Sigmoid colon (tissue), 7 donors: ENCODE measurements around the gene USP16. TPM values are rescaled to one million over a fixed set of nuclear protein-coding genes. Genes with fewer than 3 reads are reported as not detected.

Experiments
- DNase-seq: peaks from one replicate; pipeline ENCODE4 v3.0.0-alpha.2; 2019
- H3K27ac ChIP-seq, 4 donors: fragments of 200-600 bp; sonication (generic); one replicate each; pipeline ENCODE4 v1.5.1; 2016 to 2019; ENCODE audit warnings: mild to moderate bottlenecking in 1 of 4
- H3K27me3 ChIP-seq, 3 donors: fragments of 200-600 bp; sonication (generic); one replicate each; pipeline ENCODE4 v1.5.1; 2019; ENCODE audit warnings: mild to moderate bottlenecking in 1 of 3
- H3K36me3 ChIP-seq, 4 donors: fragments of 200-600 bp; sonication (generic); one replicate each; pipeline ENCODE4 v1.5.1; 2016 to 2019
- H3K4me1 ChIP-seq, 4 donors: fragments of 200-600 bp; sonication (generic); one replicate each; pipeline ENCODE4 v1.5.1; 2017 to 2019
- H3K4me3 ChIP-seq, 4 donors: fragments of 200-600 bp; sonication (generic); one replicate each; pipeline ENCODE4 v1.5.1; 2017 to 2019; ENCODE audit warnings: mild to moderate bottlenecking in 2 of 4, moderate library complexity in 1 of 4
- H3K9me3 ChIP-seq, 4 donors: fragments of 200-600 bp in 3 of 4; sonication (generic) in 3 of 4; one replicate each; pipeline versions ENCODE4 v1.5.1 to v1.6.1; 2013 to 2019
- EP300 ChIP-seq, 4 donors: sonication (generic); formaldehyde crosslinking; IDR thresholded peaks; one replicate each; pipeline ENCODE4 v1.6.1; 2017; ENCODE audit warnings: antibody characterized with exemption in 4 of 4
- POLR2A ChIP-seq, 2 donors: fragments of 450-650 bp; IDR thresholded peaks; one replicate each; pipeline ENCODE4 v1.6.1; 2016; ENCODE audit warnings: antibody characterized with exemption in 2 of 2, mild to moderate bottlenecking in 2 of 2, moderate library complexity in 2 of 2
- POLR2AphosphoS5 ChIP-seq, 4 donors: sonication (generic); formaldehyde crosslinking; IDR thresholded peaks; one replicate each; pipeline ENCODE4 v1.6.1; 2017; ENCODE audit warnings: antibody characterized with exemption in 4 of 4
- WGBS, 2 donors: extraction: QIAGEN DNeasy Blood & Tissue Kit; methylation state at CpG; one replicate each; pipeline ENCODE4 v1.1.7; 2013; 5-methylcytosine and 5-hydroxymethylcytosine counted together
- intact Hi-C: fragments of 100-400 bp; cut with DNase I; formaldehyde crosslinking; loops from one replicate; pipeline ENCODE4 v1.15.1; 2023
- polyA plus RNA-seq, 3 donors: library from polyadenylated mRNA; stranded (reverse); fragments of 200-250 nt; gene quantifications; one replicate each; pipeline ENCODE4 v1.2.3, GENCODE V29; 2013
- total RNA-seq, 4 donors: library from RNA; depleted of rRNA; stranded (reverse); fragments of >200 nt; gene quantifications; one replicate each; pipeline ENCODE4 v1.1.0, GENCODE V29; 2016
- TF ChIP-seq, protein P1 (sequence below), 4 experiments: fragments of 450-650 bp in 3 of 4; fragments of 200-600 bp in 1 of 4; IDR thresholded peaks; one replicate each; pipeline ENCODE4 v1.5.1; 2016 to 2019; ENCODE audit warnings: antibody characterized with exemption in 4 of 4, mild to moderate bottlenecking in 3 of 4, moderate library complexity in 2 of 4
- donor health status: healthy with polysubstance abuse.
- donor health status: Bipolar disorder and iron deficiency.
- donor health status: healthy.

USP16 gene
- total and polyA plus RNA-seq, 7 donors: 25.3 to 53.5 (median 37.8) TPM

DNA sequence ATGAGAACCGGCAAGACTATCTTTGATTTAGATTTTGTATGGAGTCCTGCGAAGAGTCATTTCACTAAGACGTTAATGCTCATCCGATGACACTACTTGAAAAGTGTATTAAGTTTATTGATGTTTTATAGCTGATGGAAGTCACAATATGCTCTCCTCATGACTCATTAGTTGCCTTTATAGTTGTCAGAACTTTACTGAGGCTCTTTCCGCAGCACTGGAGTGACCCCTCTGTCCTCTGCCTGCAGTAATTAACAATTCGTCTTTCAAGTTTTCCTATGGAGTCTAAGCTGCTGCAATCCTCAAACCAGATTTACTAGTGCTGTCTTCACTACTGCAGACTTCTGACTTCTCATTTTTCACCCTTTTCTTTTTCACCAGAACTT lies 853 bp downstream of the USP16 start:
- Histone ChIP-seq H3K27me3 (no peaks in the 10 kb centered on the region), H3K4me1 (peaks cover 0 to 18% (median 15%) of the 10 kb centered on the region in 4 donors), H3K9me3 (no peaks in the 10 kb centered on the region), H3K36me3 (peaks cover 0 to 15% (median 0%) of the 10 kb centered on the region in 4 donors), H3K4me3 (peak overlapping the region; percentile 57 to 72 (median 65)), H3K27ac (peak overlapping the region; percentile 93 to 98 (median 95))
- TF ChIP-seq POLR2A (IDR thresholded peaks at IDR 0.05): no peak
- TF ChIP-seq, protein P1, sequence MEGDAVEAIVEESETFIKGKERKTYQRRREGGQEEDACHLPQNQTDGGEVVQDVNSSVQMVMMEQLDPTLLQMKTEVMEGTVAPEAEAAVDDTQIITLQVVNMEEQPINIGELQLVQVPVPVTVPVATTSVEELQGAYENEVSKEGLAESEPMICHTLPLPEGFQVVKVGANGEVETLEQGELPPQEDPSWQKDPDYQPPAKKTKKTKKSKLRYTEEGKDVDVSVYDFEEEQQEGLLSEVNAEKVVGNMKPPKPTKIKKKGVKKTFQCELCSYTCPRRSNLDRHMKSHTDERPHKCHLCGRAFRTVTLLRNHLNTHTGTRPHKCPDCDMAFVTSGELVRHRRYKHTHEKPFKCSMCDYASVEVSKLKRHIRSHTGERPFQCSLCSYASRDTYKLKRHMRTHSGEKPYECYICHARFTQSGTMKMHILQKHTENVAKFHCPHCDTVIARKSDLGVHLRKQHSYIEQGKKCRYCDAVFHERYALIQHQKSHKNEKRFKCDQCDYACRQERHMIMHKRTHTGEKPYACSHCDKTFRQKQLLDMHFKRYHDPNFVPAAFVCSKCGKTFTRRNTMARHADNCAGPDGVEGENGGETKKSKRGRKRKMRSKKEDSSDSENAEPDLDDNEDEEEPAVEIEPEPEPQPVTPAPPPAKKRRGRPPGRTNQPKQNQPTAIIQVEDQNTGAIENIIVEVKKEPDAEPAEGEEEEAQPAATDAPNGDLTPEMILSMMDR (IDR thresholded peaks at IDR 0.05): peak in 1 of 4 experiments; percentile 0
- intact Hi-C loops: loop anchor here (2.0 to 5.0 kb wide), 2 partner anchors 33 to 47 kb away; partner anchors contain the start of genes CCT8 and LTN1
- 2 to 6% methylated on average over 6 of the region's 6 CpGs for whole genome bisulfite sequencing, 2 donors
- no peak for DNase-seq

DNA sequence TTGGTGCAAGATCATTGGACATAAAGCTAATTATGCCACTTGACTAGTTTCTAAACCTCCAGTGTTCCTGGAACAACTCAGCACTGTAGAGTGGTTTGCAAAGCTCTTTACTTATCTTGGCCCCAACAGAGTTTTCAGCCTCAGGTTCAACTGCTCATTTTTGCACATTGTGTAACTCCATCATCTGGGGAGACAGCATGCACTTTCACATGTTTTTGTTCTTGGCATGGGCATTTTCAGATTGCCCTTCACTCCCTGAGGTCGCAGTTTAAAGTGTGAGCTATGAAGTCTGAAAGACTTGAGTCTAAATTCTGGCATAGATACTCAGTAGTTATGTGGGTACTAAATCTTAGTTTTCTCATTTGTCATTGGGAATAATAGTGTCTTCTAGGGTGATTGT lies 5.1 kb downstream of the USP16 start:
- DNase-seq: no peak
- WGBS, 2 donors: 84 to 90% methylated on average over 1 of the region's 1 CpG
- Histone ChIP-seq H3K27ac (no peak overlapping the region), H3K4me3 (no peak overlapping the region), H3K36me3 (peaks cover 0 to 54% (median 19%) of the 10 kb centered on the region in 4 donors), H3K9me3 (no peaks in the 10 kb centered on the region), H3K4me1 (peaks cover 0 to 18% (median 13%) of the 10 kb centered on the region in 4 donors), H3K27me3 (no peaks in the 10 kb centered on the region)
- TF ChIP-seq POLR2AphosphoS5 (IDR thresholded peaks at IDR 0.05): no peak
- no peak for TF ChIP-seq POLR2A (IDR thresholded peaks at IDR 0.05)
- no peak for TF ChIP-seq EP300 (IDR thresholded peaks at IDR 0.05)
- TF ChIP-seq, protein P1 (IDR thresholded peaks at IDR 0.05): no peak
- intact Hi-C loops: loop anchor here (5.0 kb wide), 1 partner anchor 43 kb away; the partner anchor contains the start of gene CCT8

DNA sequence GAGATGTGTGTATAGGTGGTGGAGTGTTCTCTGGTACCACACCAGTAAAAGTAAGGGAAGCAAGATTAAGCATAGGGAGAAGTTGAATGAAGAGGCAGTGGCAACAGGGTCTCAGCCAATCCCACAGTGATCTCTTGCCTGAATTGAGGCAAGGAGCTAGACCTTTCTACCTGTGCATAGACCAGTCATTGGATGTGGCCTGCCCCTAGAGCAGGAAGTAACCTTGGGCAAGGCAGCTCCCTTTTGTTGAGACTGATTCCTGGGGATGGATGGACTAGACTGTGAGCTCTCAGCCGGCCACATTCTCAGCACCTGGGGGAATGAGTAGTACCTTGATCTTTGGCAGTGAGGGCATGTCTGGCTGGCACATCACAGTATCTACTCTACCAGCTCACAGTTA lies 6.4 kb downstream of the USP16 start:
- Histone ChIP-seq H3K4me1 (peaks cover 0 to 10% (median 6%) of the 10 kb centered on the region in 4 donors), H3K27me3 (no peaks in the 10 kb centered on the region), H3K27ac (no peak overlapping the region), H3K36me3 (peaks cover 0 to 68% (median 19%) of the 10 kb centered on the region in 4 donors), H3K4me3 (no peak overlapping the region), H3K9me3 (no peaks in the 10 kb centered on the region)
- WGBS, 2 donors: 97 to 100% methylated on average over 1 of the region's 1 CpG
- intact Hi-C loops: no loop called here
- TF ChIP-seq POLR2A (IDR thresholded peaks at IDR 0.05): no peak
- TF ChIP-seq POLR2AphosphoS5 (IDR thresholded peaks at IDR 0.05): no peak
- TF ChIP-seq EP300 (IDR thresholded peaks at IDR 0.05): no peak
- TF ChIP-seq, protein P1 (IDR thresholded peaks at IDR 0.05): no peak
- no peak for DNase-seq

DNA sequence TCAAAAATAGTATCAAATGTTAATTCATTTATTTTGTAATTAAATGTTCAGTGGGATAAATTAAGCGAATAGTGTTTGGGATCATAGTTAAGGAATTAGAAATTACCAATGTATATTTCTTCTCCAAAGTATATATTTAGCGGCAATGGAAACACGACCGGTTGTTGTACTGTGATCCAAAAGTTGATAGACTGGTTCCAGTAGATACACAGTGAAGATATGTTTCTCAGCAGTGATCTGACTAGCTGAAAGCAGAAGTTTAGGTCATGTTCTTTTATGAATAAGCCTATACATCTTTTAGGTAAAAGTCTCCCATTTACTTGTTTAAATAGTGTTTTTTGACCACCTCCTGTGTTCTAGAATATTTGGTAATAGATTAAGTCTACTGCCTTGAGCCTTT lies 8.8 kb downstream of the USP16 start:
- WGBS, 2 donors: 29 to 57% methylated on average over 4 of the region's 4 CpGs
- intact Hi-C loops: no loop called here
- H3K27ac ChIP-seq: no peak overlapping the region
- no peak for DNase-seq
- H3K4me3 ChIP-seq: no peak overlapping the region
- no peak for TF ChIP-seq POLR2A (IDR thresholded peaks at IDR 0.05)
- TF ChIP-seq EP300 (IDR thresholded peaks at IDR 0.05): no peak
- TF ChIP-seq, protein P1 (IDR thresholded peaks at IDR 0.05): no peak
- TF ChIP-seq POLR2AphosphoS5 (IDR thresholded peaks at IDR 0.05): no peak
- no peaks in the 10 kb centered on the region for H3K4me1 ChIP-seq
- H3K36me3 ChIP-seq: peaks cover 5 to 92% (median 30%) of the 10 kb centered on the region in 4 donors
- no peaks in the 10 kb centered on the region for H3K27me3 ChIP-seq
- H3K9me3 ChIP-seq: no peaks in the 10 kb centered on the region

DNA sequence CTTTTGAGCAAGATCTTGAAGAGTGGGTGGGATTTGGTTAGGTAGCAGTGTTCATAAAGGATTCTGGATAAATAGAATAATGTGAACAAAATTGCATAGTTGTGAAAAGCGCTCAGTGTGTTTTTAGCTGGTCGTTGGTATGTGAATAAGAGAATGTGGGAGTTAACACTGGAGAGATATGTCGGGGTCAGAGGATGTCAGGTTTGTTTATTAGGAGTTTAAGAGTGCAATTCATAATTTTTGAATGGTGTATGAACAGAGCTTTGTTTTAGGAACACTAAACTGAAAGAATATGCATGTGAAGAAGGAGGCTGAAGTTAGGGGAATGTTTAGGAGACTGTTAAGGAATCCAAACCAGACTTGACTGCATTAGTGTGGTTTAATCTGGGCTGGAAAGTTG lies 9.4 kb downstream of the USP16 start:
- no peak for DNase-seq
- Histone ChIP-seq H3K4me1 (no peaks in the 10 kb centered on the region), H3K9me3 (no peaks in the 10 kb centered on the region), H3K4me3 (no peak overlapping the region), H3K36me3 (peaks cover 5 to 93% (median 30%) of the 10 kb centered on the region in 4 donors), H3K27me3 (no peaks in the 10 kb centered on the region), H3K27ac (no peak overlapping the region)
- TF ChIP-seq POLR2A (IDR thresholded peaks at IDR 0.05): no peak
- intact Hi-C loops: no loop called here
- 75 to 81% methylated on average over 3 of the region's 3 CpGs for WGBS, 2 donors
